Neural progenitor cell (in vitro differentiated cells): Measurements from ENCODE around the gene EEF1G.
"Not testable (repeated sequence)": the region's sequence is repeated elsewhere in the genome, so short reads cannot be mapped to it uniquely, and the experiment has no call there.

Experiments
- EZH2 ChIP-seq: fragments of 200-600 bp; sonication (generic); IDR thresholded peaks from 2 replicates; pipeline ENCODE4 v1.6.1; 2017; ENCODE audit warnings: antibody characterized with exemption, mild to moderate bottlenecking, moderate library complexity
- TF ChIP-seq, protein P1 (sequence below): fragments of 200-600 bp; sonication (generic); IDR thresholded peaks from 2 replicates; pipeline ENCODE4 v1.5.1; 2017; ENCODE audit warnings: antibody characterized with exemption, mild to moderate bottlenecking

DNA sequence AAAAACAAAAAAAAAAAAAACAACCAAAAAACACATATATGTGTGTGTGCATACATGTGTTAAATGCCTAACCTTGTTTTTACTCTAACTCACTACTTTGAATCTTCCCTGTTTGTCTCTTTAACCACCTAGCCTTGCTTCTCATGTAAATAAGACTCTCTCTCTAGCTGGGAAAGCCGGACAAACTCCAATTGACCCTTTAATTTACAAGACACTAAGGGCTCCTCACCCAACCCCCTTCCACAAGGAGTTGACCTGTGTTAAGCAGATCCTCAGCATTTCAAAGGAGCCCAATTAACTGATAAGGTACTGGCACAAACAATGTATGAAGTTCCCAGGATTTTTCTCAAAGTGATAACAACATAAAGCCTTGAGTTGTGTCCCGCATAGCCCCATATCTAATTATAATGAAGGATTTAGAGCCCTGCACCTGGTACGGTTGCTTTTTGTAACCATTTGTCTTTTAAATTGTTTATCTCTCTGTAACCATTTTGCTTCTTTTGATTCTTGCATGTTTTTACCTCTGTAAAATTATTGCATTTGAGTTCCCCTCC, 11.9 kb downstream of the EEF1G start:
- TF ChIP-seq, protein P1, sequence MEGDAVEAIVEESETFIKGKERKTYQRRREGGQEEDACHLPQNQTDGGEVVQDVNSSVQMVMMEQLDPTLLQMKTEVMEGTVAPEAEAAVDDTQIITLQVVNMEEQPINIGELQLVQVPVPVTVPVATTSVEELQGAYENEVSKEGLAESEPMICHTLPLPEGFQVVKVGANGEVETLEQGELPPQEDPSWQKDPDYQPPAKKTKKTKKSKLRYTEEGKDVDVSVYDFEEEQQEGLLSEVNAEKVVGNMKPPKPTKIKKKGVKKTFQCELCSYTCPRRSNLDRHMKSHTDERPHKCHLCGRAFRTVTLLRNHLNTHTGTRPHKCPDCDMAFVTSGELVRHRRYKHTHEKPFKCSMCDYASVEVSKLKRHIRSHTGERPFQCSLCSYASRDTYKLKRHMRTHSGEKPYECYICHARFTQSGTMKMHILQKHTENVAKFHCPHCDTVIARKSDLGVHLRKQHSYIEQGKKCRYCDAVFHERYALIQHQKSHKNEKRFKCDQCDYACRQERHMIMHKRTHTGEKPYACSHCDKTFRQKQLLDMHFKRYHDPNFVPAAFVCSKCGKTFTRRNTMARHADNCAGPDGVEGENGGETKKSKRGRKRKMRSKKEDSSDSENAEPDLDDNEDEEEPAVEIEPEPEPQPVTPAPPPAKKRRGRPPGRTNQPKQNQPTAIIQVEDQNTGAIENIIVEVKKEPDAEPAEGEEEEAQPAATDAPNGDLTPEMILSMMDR = not testable (repeated sequence)
- TF ChIP-seq EZH2 = not testable (repeated sequence)
